PFSK-1 (cell line): Measurements from ENCODE around the gene FBLN2.

Experiments
- FOXP2 ChIP-seq: optimal IDR thresholded peaks from 2 replicates; pipeline ENCODE3; 2011; ENCODE audit warnings: borderline replicate concordance, control low read depth, inconsistent platforms; ENCODE audit not compliant: insufficient read depth; ENCODE audit errors: extremely low read length, extremely low read depth
- POLR2AphosphoS5 ChIP-seq: IDR thresholded peaks from 2 replicates; pipeline ENCODE4 v1.6.1; 2012; ENCODE audit warnings: low read depth, mild to moderate bottlenecking, control low read depth, low read length, moderate library complexity
- REST ChIP-seq, 2 experiments: IDR thresholded peaks; 2 replicates each; pipeline versions ENCODE4 v1.6.1 to v1.8.0; 2011 to 2012; ENCODE audit warnings: low read depth in 2 of 2, low read length in 2 of 2, control low read depth in 1 of 2, inconsistent platforms in 1 of 2, mild to moderate bottlenecking in 1 of 2, moderate library complexity in 1 of 2; ENCODE audit not compliant: insufficient read depth in 1 of 2
- SIN3A ChIP-seq: IDR thresholded peaks from 2 replicates; pipeline ENCODE4 v1.6.1; 2012; ENCODE audit warnings: mild to moderate bottlenecking, low read length, moderate library complexity, borderline replicate concordance; ENCODE audit not compliant: insufficient read depth
- TAF1 ChIP-seq: IDR thresholded peaks from 2 replicates; pipeline ENCODE4 v1.6.1; 2012; ENCODE audit warnings: low read length, control low read depth, borderline replicate concordance; ENCODE audit not compliant: insufficient read depth

Gene FBLN2

GRCh38 chr3:13509059-13509815 is 39.7 kb upstream of the FBLN2 start:
- TF ChIP-seq FOXP2 (no peak), REST (IDR thresholded peaks at IDR 0.05; ENCODE audit: insufficient read depth in 1 of 2, low read depth in 2 of 2, low read length in 2 of 2) (no peak), SIN3A (no peak), POLR2AphosphoS5 (no peak), TAF1 (no peak)

- TF ChIP-seq TAF1 (no peak), FOXP2 (no peak), SIN3A (no peak), REST (IDR thresholded peaks at IDR 0.05; ENCODE audit: insufficient read depth in 1 of 2, low read depth in 2 of 2, low read length in 2 of 2) (no peak), POLR2AphosphoS5 (no peak)
Observed at GRCh38 chr3:13509816-13510192, 39.1 kb upstream of the FBLN2 start.

- TF ChIP-seq TAF1 (no peak), FOXP2 (no peak), POLR2AphosphoS5 (no peak), SIN3A (no peak), REST (IDR thresholded peaks at IDR 0.05; ENCODE audit: insufficient read depth in 1 of 2, low read depth in 2 of 2, low read length in 2 of 2) (no peak)
Observed at GRCh38 chr3:13512451-13512850, 36.5 kb upstream of the FBLN2 start.

GRCh38 chr3:13513051-13513912 is 35.6 kb upstream of the FBLN2 start:
- no peak for TF ChIP-seq SIN3A
- TF ChIP-seq TAF1, result no peak
- no peak for TF ChIP-seq REST (IDR thresholded peaks at IDR 0.05; ENCODE audit: insufficient read depth in 1 of 2, low read depth in 2 of 2, low read length in 2 of 2)
- no peak for TF ChIP-seq FOXP2
- no peak for TF ChIP-seq POLR2AphosphoS5
